Left renal pelvis (tissue), 4 donors: ENCODE measurements around the gene GHR. TPM values are rescaled to one million over a fixed set of nuclear protein-coding genes. Genes with fewer than 3 reads are reported as not detected.

Source experiments
- DNase-seq, 4 donors: peaks; one replicate each; pipeline ENCODE4 v3.0.0-alpha.2; 2013; ENCODE audit warnings: low read depth in 4 of 4, low spot score in 3 of 4
- polyA plus RNA-seq, 4 donors: library from polyadenylated mRNA; unstranded; fragments of 120-200 nt; gene quantifications; one replicate each; pipeline ENCODE4 v1.2.1, GENCODE V29; 2013; ENCODE audit not compliant: insufficient read length in 4 of 4

Gene GHR
- polyA plus RNA-seq, 4 donors, result 17.1 to 40.9 (median 22.9) TPM

DNA sequence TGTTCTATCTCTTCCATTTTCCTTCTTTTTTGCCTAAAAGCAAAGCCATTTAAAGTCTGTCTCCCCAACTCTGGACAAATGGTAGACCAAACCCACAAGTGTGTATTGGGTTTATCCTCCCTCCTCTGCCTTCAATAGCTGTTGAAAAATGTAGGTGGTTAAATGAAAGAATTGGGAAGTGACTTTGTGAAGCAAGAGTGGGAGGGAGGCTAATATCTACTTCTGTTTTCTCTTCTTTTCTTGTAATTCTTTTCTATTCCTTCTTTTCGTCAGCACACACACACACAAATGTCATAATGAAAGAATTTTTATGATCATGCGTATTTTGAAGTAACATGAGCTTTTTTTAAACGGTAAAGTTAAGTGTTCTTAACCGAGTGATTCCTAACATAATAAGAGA is 337.2 kb downstream of the GHR start:
- DNase-seq, result no peak

GRCh38 chr5:42761791-42762190 is 338.6 kb downstream of the GHR start:
- no peak for DNase-seq

DNA sequence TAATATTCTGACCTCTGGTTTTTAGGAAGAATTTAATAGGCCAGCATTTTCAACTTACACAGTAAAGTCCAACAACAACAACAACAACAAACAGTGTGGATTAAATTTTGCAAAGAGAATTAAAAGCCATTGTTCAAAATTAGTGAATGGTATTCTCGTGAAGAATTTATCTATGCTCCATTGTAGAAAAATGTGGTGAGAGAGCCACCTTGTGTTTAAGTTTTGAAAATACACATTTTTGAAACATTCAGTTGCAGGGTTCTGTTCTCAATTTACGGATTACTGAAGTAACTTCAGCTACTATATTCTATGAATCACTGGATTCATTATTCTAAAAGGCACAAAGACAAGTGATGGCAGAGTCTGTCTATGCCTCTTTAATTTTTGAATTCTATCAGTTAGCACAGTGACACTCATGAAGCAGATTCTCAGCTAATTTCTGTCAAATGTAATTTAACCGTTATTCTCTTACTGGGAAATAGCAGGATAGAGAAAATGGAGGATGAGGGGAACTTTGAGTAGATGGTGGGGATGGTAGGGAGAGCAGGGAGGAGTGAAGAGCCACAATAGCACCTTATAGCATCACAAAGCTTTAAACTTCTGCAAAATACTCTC is 344.4 kb downstream of the GHR start:
- DNase-seq, result no peak

DNA sequence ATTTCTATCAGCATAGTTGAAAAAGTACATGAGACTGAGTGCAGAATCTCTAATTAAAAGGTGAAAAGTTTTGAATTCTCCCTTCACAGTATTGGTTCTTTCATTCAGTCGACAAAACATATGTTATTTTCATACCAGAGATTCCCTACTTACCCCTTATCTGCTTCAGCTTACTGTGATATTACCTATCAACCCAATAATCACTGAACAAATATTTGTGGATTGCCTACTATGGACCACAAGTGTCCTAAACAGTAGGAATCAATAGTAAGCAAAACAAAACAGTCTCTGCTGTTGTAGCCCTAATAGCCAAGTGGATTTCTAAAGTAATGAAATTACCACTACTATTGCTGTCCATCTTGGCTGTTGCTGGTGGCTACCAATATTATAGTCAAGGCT is 344.9 kb downstream of the GHR start:
- DNase-seq, result no peak

DNA sequence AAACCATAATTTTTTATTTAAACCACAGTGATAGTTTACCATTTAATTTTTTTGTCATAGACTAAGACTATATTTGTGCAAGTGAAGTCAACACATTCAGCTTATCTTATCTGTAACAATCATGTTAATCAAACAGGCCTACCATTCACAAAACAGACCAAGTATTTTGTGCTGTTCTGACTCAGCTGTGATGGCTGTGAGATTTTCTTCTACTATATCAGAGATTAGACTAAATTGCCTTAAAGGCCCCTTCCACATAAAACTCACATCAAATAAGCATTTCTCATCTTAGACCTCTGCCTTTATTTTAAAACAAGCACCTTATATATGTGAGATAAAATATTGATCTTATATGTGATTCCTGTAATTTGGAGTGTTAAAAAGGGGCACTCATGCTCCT is 346.8 kb downstream of the GHR start:
- DNase-seq, result no peak
